Measurements from ENCODE around the gene MAGI2.

The MAGI2 gene

GRCh38 chr7:79301419-79301818, 152.0 kb downstream of the MAGI2 start:
- DNase-seq (ENCODE audit: low read depth), result no peak

GRCh38 chr7:79300573-79300972, 152.9 kb downstream of the MAGI2 start:
- no peak for DNase-seq (ENCODE audit: low read depth)

GRCh38 chr7:79298145-79298760, 155.2 kb downstream of the MAGI2 start:
- DNase-seq (ENCODE audit: low read depth), result peak; percentile 51

- no peak for DNase-seq (ENCODE audit: low read depth)
These were observed 156.7 kb downstream of the MAGI2 start for GRCh38 chr7:79296553-79297320.

- DNase-seq (ENCODE audit: low read depth), result no peak
These were observed 159.8 kb downstream of the MAGI2 start for GRCh38 chr7:79293655-79294142.

GRCh38 chr7:79292834-79293233, 160.6 kb downstream of the MAGI2 start:
- no peak for DNase-seq (ENCODE audit: low read depth)

- no peak for DNase-seq (ENCODE audit: low read depth)
These were observed 162.0 kb downstream of the MAGI2 start for GRCh38 chr7:79291498-79291865.

GRCh38 chr7:79290841-79291497, 162.5 kb downstream of the MAGI2 start:
- no peak for DNase-seq (ENCODE audit: low read depth)

GRCh38 chr7:79290398-79290797, 163.1 kb downstream of the MAGI2 start:
- DNase-seq (ENCODE audit: low read depth), result no peak

GRCh38 chr7:79288655-79289054, 164.8 kb downstream of the MAGI2 start:
- DNase-seq (ENCODE audit: low read depth), result no peak

- no peak for DNase-seq (ENCODE audit: low read depth)
These were observed 165.5 kb downstream of the MAGI2 start for GRCh38 chr7:79287981-79288380.

GRCh38 chr7:79286181-79286580, 167.3 kb downstream of the MAGI2 start:
- DNase-seq (ENCODE audit: low read depth), result no peak

- no peak for DNase-seq (ENCODE audit: low read depth)
These were observed 167.7 kb downstream of the MAGI2 start for GRCh38 chr7:79285756-79286155.

GRCh38 chr7:79284211-79284610, 169.3 kb downstream of the MAGI2 start:
- no peak for DNase-seq (ENCODE audit: low read depth)

GRCh38 chr7:79282882-79283602, 170.4 kb downstream of the MAGI2 start:
- no peak for DNase-seq (ENCODE audit: low read depth)

- DNase-seq (ENCODE audit: low read depth), result peak; percentile 56
These were observed 171.3 kb downstream of the MAGI2 start for GRCh38 chr7:79282070-79282694.

- DNase-seq (ENCODE audit: low read depth), result no peak
These were observed 172.0 kb downstream of the MAGI2 start for GRCh38 chr7:79281426-79281825.

- no peak for DNase-seq (ENCODE audit: low read depth)
These were observed 180.5 kb downstream of the MAGI2 start for GRCh38 chr7:79272938-79273337.

GRCh38 chr7:79272066-79272669, 181.3 kb downstream of the MAGI2 start:
- DNase-seq (ENCODE audit: low read depth), result no peak

- no peak for DNase-seq (ENCODE audit: low read depth)
These were observed 184.7 kb downstream of the MAGI2 start for GRCh38 chr7:79268730-79269129.

GRCh38 chr7:79258826-79259225, 194.6 kb downstream of the MAGI2 start:
- DNase-seq (ENCODE audit: low read depth), result no peak

GRCh38 chr7:79257959-79258358, 195.5 kb downstream of the MAGI2 start:
- DNase-seq (ENCODE audit: low read depth), result no peak
